ENCODE results near the gene IPO9.

IPO9 gene

GRCh38 chr1:201886103-201886885 lies 57.3 kb downstream of the IPO9 start:
- peaks cover 8 to 21% of the 10 kb centered on the region in 2 donors for H3K4me1 ChIP-seq (ENCODE audit: control insufficient read depth in 1 of 2, insufficient read depth in 2 of 2, low read length in 2 of 2)
- H3K27me3 ChIP-seq (ENCODE audit: control insufficient read depth in 1 of 2, insufficient read depth in 2 of 2, low read length in 2 of 2): peaks cover 28 to 39% of the 10 kb centered on the region in 2 donors
- no peaks in the 10 kb centered on the region for H3K9me3 ChIP-seq (ENCODE audit: control insufficient read depth in 1 of 2, low read length in 2 of 2)
- H3K27ac ChIP-seq (ENCODE audit: low read depth, low read length): no peak overlapping the region
- no peak overlapping the region for H3K4me3 ChIP-seq (ENCODE audit: low read depth in 1 of 2, low read length in 2 of 2)
- no peaks in the 10 kb centered on the region for H3K36me3 ChIP-seq (ENCODE audit: control insufficient read depth in 1 of 2, insufficient read depth in 2 of 2, low read length in 2 of 2)
- no peak overlapping the region for H3K9ac ChIP-seq (ENCODE audit: low read depth in 1 of 2, low read length in 2 of 2)

GRCh38 chr1:201887116-201887866 lies 58.3 kb downstream of the IPO9 start:
- Histone ChIP-seq H3K27ac (ENCODE audit: low read depth, low read length) (no peak overlapping the region), H3K4me1 (ENCODE audit: control insufficient read depth in 1 of 2, insufficient read depth in 2 of 2, low read length in 2 of 2) (peaks cover 8 to 17% of the 10 kb centered on the region in 2 donors), H3K4me3 (ENCODE audit: low read depth in 1 of 2, low read length in 2 of 2) (no peak overlapping the region), H3K36me3 (ENCODE audit: control insufficient read depth in 1 of 2, insufficient read depth in 2 of 2, low read length in 2 of 2) (no peaks in the 10 kb centered on the region), H3K9me3 (ENCODE audit: control insufficient read depth in 1 of 2, low read length in 2 of 2) (no peaks in the 10 kb centered on the region), H3K27me3 (ENCODE audit: control insufficient read depth in 1 of 2, insufficient read depth in 2 of 2, low read length in 2 of 2) (peaks cover 28 to 39% of the 10 kb centered on the region in 2 donors), H3K9ac (ENCODE audit: low read depth in 1 of 2, low read length in 2 of 2) (no peak overlapping the region)

- Histone ChIP-seq H3K9me3 (ENCODE audit: control insufficient read depth in 1 of 2, low read length in 2 of 2) (no peaks in the 10 kb centered on the region), H3K4me3 (ENCODE audit: low read depth in 1 of 2, low read length in 2 of 2) (peak within 1 kb of the TSS; percentile 68 to 71), H3K4me1 (ENCODE audit: control insufficient read depth in 1 of 2, insufficient read depth in 2 of 2, low read length in 2 of 2) (peaks cover 8 to 17% of the 10 kb centered on the region in 2 donors), H3K36me3 (ENCODE audit: control insufficient read depth in 1 of 2, insufficient read depth in 2 of 2, low read length in 2 of 2) (no peaks in the 10 kb centered on the region), H3K9ac (ENCODE audit: low read depth in 1 of 2, low read length in 2 of 2) (peak within 1 kb of the TSS in 1 of 2 donors; percentile 60), H3K27ac (ENCODE audit: low read depth, low read length) (no peak within 1 kb of the TSS), H3K27me3 (ENCODE audit: control insufficient read depth in 1 of 2, insufficient read depth in 2 of 2, low read length in 2 of 2) (peaks cover 28 to 39% of the 10 kb centered on the region in 2 donors)
Measured at GRCh38 chr1:201888282-201889089, 59.5 kb downstream of the IPO9 start, which contains the start of gene SHISA4. Gene SHISA4 (plus strand): TSS chr1:201888898. CDS start chr1:201888995, 97 bp downstream.

GRCh38 chr1:201889090-201889968 lies 60.4 kb downstream of the IPO9 start:
- H3K27me3 ChIP-seq (ENCODE audit: control insufficient read depth in 1 of 2, insufficient read depth in 2 of 2, low read length in 2 of 2): peaks cover 28 to 37% of the 10 kb centered on the region in 2 donors
- H3K27ac ChIP-seq (ENCODE audit: low read depth, low read length): no peak overlapping the region
- H3K4me1 ChIP-seq (ENCODE audit: control insufficient read depth in 1 of 2, insufficient read depth in 2 of 2, low read length in 2 of 2): peaks cover 8 to 13% of the 10 kb centered on the region in 2 donors
- peak overlapping the region; percentile 68 to 71 for H3K4me3 ChIP-seq (ENCODE audit: low read depth in 1 of 2, low read length in 2 of 2)
- H3K36me3 ChIP-seq (ENCODE audit: control insufficient read depth in 1 of 2, insufficient read depth in 2 of 2, low read length in 2 of 2): no peaks in the 10 kb centered on the region
- no peaks in the 10 kb centered on the region for H3K9me3 ChIP-seq (ENCODE audit: control insufficient read depth in 1 of 2, low read length in 2 of 2)
- peak overlapping the region in 1 of 2 donors; percentile 60 for H3K9ac ChIP-seq (ENCODE audit: low read depth in 1 of 2, low read length in 2 of 2)

GRCh38 chr1:201890223-201890622 lies 61.3 kb downstream of the IPO9 start:
- Histone ChIP-seq H3K27ac (ENCODE audit: low read depth, low read length) (no peak overlapping the region), H3K9ac (ENCODE audit: low read depth in 1 of 2, low read length in 2 of 2) (no peak overlapping the region), H3K4me1 (ENCODE audit: control insufficient read depth in 1 of 2, insufficient read depth in 2 of 2, low read length in 2 of 2) (peaks cover 8 to 13% of the 10 kb centered on the region in 2 donors), H3K36me3 (ENCODE audit: control insufficient read depth in 1 of 2, insufficient read depth in 2 of 2, low read length in 2 of 2) (no peaks in the 10 kb centered on the region), H3K9me3 (ENCODE audit: control insufficient read depth in 1 of 2, low read length in 2 of 2) (no peaks in the 10 kb centered on the region), H3K4me3 (ENCODE audit: low read depth in 1 of 2, low read length in 2 of 2) (no peak overlapping the region), H3K27me3 (ENCODE audit: control insufficient read depth in 1 of 2, insufficient read depth in 2 of 2, low read length in 2 of 2) (peaks cover 28 to 36% of the 10 kb centered on the region in 2 donors)

DNA sequence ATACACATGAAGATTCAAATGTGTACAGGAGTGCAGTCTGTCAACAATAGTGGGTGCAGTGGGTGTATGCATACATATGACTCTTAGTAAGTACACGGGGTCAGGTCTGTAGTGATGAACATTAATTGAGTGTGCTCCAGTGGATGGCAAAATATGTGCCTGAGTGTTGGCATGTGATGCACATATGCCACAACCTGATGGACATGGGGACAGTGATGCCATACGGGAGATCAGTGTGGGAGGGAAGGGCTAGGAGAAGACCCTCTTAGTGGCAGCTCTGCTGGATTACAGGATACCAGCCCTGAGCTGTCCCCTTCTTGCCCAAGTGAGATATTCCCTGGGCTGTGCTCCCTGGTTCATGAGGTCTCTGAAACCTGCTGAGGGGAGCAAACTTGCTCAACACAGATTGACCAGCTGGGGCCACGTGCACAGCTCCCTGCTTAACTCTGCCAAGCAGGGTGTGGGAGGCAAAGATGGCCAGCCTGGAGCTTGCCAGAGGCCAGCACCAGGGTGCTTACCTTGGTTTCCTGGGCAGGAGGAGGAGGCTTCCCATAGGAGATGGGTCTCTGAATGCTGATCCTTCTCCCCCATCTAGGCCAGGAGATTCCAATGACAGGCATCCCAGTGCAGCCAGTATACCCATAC lies 62.0 kb downstream of the IPO9 start:
- H3K36me3 ChIP-seq (ENCODE audit: control insufficient read depth in 1 of 2, insufficient read depth in 2 of 2, low read length in 2 of 2): no peaks in the 10 kb centered on the region
- H3K27ac ChIP-seq (ENCODE audit: low read depth, low read length): no peak overlapping the region
- no peaks in the 10 kb centered on the region for H3K9me3 ChIP-seq (ENCODE audit: control insufficient read depth in 1 of 2, low read length in 2 of 2)
- no peak overlapping the region for H3K9ac ChIP-seq (ENCODE audit: low read depth in 1 of 2, low read length in 2 of 2)
- no peak overlapping the region for H3K4me3 ChIP-seq (ENCODE audit: low read depth in 1 of 2, low read length in 2 of 2)
- H3K4me1 ChIP-seq (ENCODE audit: control insufficient read depth in 1 of 2, insufficient read depth in 2 of 2, low read length in 2 of 2): peaks cover 8 to 13% of the 10 kb centered on the region in 2 donors
- peaks cover 28 to 36% of the 10 kb centered on the region in 2 donors for H3K27me3 ChIP-seq (ENCODE audit: control insufficient read depth in 1 of 2, insufficient read depth in 2 of 2, low read length in 2 of 2)

DNA sequence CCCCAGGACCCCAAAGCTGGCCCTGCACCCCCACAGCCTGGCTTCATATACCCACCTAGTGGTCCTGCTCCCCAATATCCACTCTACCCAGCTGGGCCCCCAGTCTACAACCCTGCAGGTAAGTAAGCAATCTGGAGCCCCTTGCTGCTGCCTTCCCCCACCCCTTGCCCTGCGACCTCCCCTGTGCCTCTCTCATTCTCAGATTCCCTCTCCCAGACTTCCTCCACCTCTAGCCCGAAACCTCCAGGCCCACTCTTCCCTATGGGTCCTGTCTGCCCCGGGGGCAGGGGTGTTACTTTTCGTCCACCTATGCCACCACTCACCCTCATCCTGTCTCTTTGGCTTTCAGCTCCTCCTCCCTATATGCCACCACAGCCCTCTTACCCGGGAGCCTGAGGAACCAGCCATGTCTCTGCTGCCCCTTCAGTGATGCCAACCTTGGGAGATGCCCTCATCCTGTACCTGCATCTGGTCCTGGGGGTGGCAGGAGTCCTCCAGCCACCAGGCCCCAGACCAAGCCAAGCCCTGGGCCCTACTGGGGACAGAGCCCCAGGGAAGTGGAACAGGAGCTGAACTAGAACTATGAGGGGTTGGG lies 62.6 kb downstream of the IPO9 start:
- H3K9ac ChIP-seq (ENCODE audit: low read depth in 1 of 2, low read length in 2 of 2): no peak overlapping the region
- H3K4me3 ChIP-seq (ENCODE audit: low read depth in 1 of 2, low read length in 2 of 2): no peak overlapping the region
- no peak overlapping the region for H3K27ac ChIP-seq (ENCODE audit: low read depth, low read length)
- peaks cover 8 to 16% of the 10 kb centered on the region in 2 donors for H3K4me1 ChIP-seq (ENCODE audit: control insufficient read depth in 1 of 2, insufficient read depth in 2 of 2, low read length in 2 of 2)
- H3K9me3 ChIP-seq (ENCODE audit: control insufficient read depth in 1 of 2, low read length in 2 of 2): no peaks in the 10 kb centered on the region
- no peaks in the 10 kb centered on the region for H3K36me3 ChIP-seq (ENCODE audit: control insufficient read depth in 1 of 2, insufficient read depth in 2 of 2, low read length in 2 of 2)
- H3K27me3 ChIP-seq (ENCODE audit: control insufficient read depth in 1 of 2, insufficient read depth in 2 of 2, low read length in 2 of 2): peaks cover 28 to 36% of the 10 kb centered on the region in 2 donors

DNA sequence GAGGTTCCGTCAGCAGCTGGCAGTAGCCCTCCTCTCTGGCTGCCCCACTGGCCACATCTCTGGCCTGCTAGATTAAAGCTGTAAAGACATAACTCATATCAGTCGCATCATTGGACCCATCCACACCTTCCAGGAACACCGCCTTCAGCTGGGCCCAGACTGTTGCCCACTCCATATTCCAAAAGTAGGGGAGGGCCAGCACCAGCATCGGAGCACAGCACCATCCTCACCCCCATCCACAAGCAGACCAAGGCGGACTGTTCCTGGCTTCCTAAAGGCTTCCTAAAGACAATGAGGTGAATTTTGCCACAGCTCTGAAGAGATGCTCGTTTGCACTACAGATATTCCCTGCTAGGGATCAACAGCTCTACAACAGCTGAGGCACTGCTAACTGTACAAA lies 63.3 kb downstream of the IPO9 start:
- Histone ChIP-seq H3K27me3 (ENCODE audit: control insufficient read depth in 1 of 2, insufficient read depth in 2 of 2, low read length in 2 of 2) (peaks cover 28 to 31% of the 10 kb centered on the region in 2 donors), H3K4me1 (ENCODE audit: control insufficient read depth in 1 of 2, insufficient read depth in 2 of 2, low read length in 2 of 2) (peaks cover 8 to 16% of the 10 kb centered on the region in 2 donors), H3K9ac (ENCODE audit: low read depth in 1 of 2, low read length in 2 of 2) (no peak overlapping the region), H3K36me3 (ENCODE audit: control insufficient read depth in 1 of 2, insufficient read depth in 2 of 2, low read length in 2 of 2) (no peaks in the 10 kb centered on the region), H3K9me3 (ENCODE audit: control insufficient read depth in 1 of 2, low read length in 2 of 2) (no peaks in the 10 kb centered on the region), H3K27ac (ENCODE audit: low read depth, low read length) (no peak overlapping the region), H3K4me3 (ENCODE audit: low read depth in 1 of 2, low read length in 2 of 2) (no peak overlapping the region)
